IMR-90 (cell line): ENCODE results near the gene VIPR1. TPM values are rescaled to one million over a fixed set of nuclear protein-coding genes. Genes with fewer than 3 reads are reported as not detected.

ENCODE experiments used
- ATAC-seq: fragments of 200-7000 bp; cut with Tn5 transposase; 2 replicates; pipeline ENCODE4 v1.9.1; 2020; ENCODE audit warnings: low read depth, mild to moderate bottlenecking, moderate library complexity
- BruUV-seq: library from RNA; stranded (reverse); fragments of 400-500 nt; replicated peaks from 2 replicates; lab custom pipeline; 2021; lab: Mats Ljungman, UMichigan
- CTCF ChIA-PET: fragments of 300-600 bp; formaldehyde crosslinking; extraction: SDS; loops from one replicate; lab custom pipeline; 2021; ENCODE audit warnings: antibody characterized with exemption; lab: Yijun Ruan, JAX
- POLR2A ChIA-PET: fragments of 300-600 bp; sonication (Branson Sonifier 250); formaldehyde crosslinking; loops from one replicate; lab custom pipeline; 2022; ENCODE audit warnings: antibody characterized with exemption; ENCODE audit not compliant: unreplicated experiment; lab: Charles Lee
- DNase-seq: peaks from one replicate; pipeline ENCODE4 v3.0.0; 2013
- H2AFZ ChIP-seq: replicated peaks from 2 replicates; pipeline ENCODE3; 2013; ENCODE audit warnings: low read length, mild to moderate bottlenecking; ENCODE audit not compliant: poor library complexity
- H2AK5ac ChIP-seq: 2 replicates; pipeline ENCODE4 v1.6.1; 2013; ENCODE audit warnings: low read depth, low read length, inconsistent platforms
- H2AK9ac ChIP-seq: replicated peaks from 2 replicates; pipeline ENCODE3; 2013; ENCODE audit warnings: mild to moderate bottlenecking, low read depth, low read length, moderate library complexity; ENCODE audit not compliant: poor library complexity
- H2BK120ac ChIP-seq: 2 replicates; pipeline ENCODE4 v1.6.1; 2013; ENCODE audit warnings: low read depth, low read length, inconsistent platforms
- H2BK15ac ChIP-seq: 3 replicates; pipeline ENCODE4 v1.6.1; 2013; ENCODE audit warnings: low read depth, low read length, inconsistent platforms
- H2BK20ac ChIP-seq: 2 replicates; pipeline ENCODE4 v1.6.1; 2013; ENCODE audit warnings: low read depth, mild to moderate bottlenecking, inconsistent platforms, low read length, moderate library complexity
- H2BK5ac ChIP-seq: 2 replicates; pipeline ENCODE4 v1.6.1; 2013; ENCODE audit warnings: mild to moderate bottlenecking, low read depth, low read length, inconsistent platforms; ENCODE audit not compliant: poor library complexity, severe bottlenecking
- H3K14ac ChIP-seq: replicated peaks from 2 replicates; pipeline ENCODE4 v1.6.1; 2013; ENCODE audit warnings: low read depth, low read length, inconsistent platforms
- H3K18ac ChIP-seq: 2 replicates; pipeline ENCODE4 v1.6.1; 2013; ENCODE audit warnings: low read depth, low read length, control low read depth
- H3K23ac ChIP-seq: 2 replicates; pipeline ENCODE4 v1.6.1; 2013; ENCODE audit warnings: low read depth, low read length, inconsistent platforms
- H3K27ac ChIP-seq: 2 replicates; pipeline ENCODE4 v1.5.1; 2013; ENCODE audit warnings: mild to moderate bottlenecking, control low read depth, low read length; ENCODE audit not compliant: insufficient read depth
- H3K27me3 ChIP-seq: 2 replicates; pipeline ENCODE4 v1.6.1; 2013; ENCODE audit warnings: low read length; ENCODE audit not compliant: control insufficient read depth, insufficient read depth
- H3K36me3 ChIP-seq: 2 replicates; pipeline ENCODE4 v1.6.1; 2013; ENCODE audit warnings: low read length, mixed read lengths; ENCODE audit not compliant: control insufficient read depth, insufficient read depth
- H3K4ac ChIP-seq: 2 replicates; pipeline ENCODE4 v1.6.1; 2013; ENCODE audit warnings: low read depth, low read length, inconsistent platforms
- H3K4me1 ChIP-seq: 2 replicates; pipeline ENCODE4 v1.6.1; 2013; ENCODE audit warnings: low read length, mixed read lengths; ENCODE audit not compliant: control insufficient read depth, insufficient read depth
- H3K4me2 ChIP-seq: 2 replicates; pipeline ENCODE4 v1.6.1; 2013; ENCODE audit warnings: low read depth, mild to moderate bottlenecking, control low read depth, low read length, moderate library complexity
- H3K4me3 ChIP-seq: 2 replicates; pipeline ENCODE4 v1.5.1; 2013; ENCODE audit warnings: low read depth, mild to moderate bottlenecking, control low read depth, low read length, moderate library complexity; ENCODE audit not compliant: insufficient read depth
- H3K56ac ChIP-seq: 2 replicates; pipeline ENCODE4 v1.6.1; 2013; ENCODE audit warnings: low read length, inconsistent platforms; ENCODE audit not compliant: insufficient read depth; ENCODE audit errors: extremely low read depth
- H3K79me1 ChIP-seq, 2 experiments: 2 replicates each; pipeline ENCODE4 v1.6.1; 2013; ENCODE audit warnings: low read length in 2 of 2, inconsistent platforms in 1 of 2, low read depth in 1 of 2
- H3K9ac ChIP-seq: 2 replicates; pipeline ENCODE4 v1.6.1; 2013; ENCODE audit warnings: low read depth, low read length, control low read depth
- H3K9me1 ChIP-seq: 2 replicates; pipeline ENCODE4 v1.6.1; 2013; ENCODE audit warnings: low read length, inconsistent platforms; ENCODE audit not compliant: insufficient read depth
- H3K9me3 ChIP-seq: 2 replicates; pipeline ENCODE4 v1.6.1; 2013; ENCODE audit warnings: low read length; ENCODE audit not compliant: control insufficient read depth, insufficient read depth
- H4K20me1 ChIP-seq: 2 replicates; pipeline ENCODE4 v1.6.1; 2013; ENCODE audit warnings: low read length, inconsistent platforms; ENCODE audit not compliant: insufficient read depth
- H4K5ac ChIP-seq: 2 replicates; pipeline ENCODE4 v1.6.1; 2013; ENCODE audit warnings: mild to moderate bottlenecking, low read depth, low read length, control low read depth
- H4K8ac ChIP-seq, 2 experiments: 2 replicates each; pipeline ENCODE4 v1.6.1; 2013; ENCODE audit warnings: low read depth in 2 of 2, low read length in 2 of 2, control low read depth in 1 of 2, inconsistent platforms in 1 of 2
- H4K91ac ChIP-seq: 2 replicates; pipeline ENCODE4 v1.6.1; 2013; ENCODE audit warnings: low read depth, low read length, inconsistent platforms; ENCODE audit not compliant: insufficient read depth
- BHLHE40 ChIP-seq: fragments of 150-350 bp; IDR thresholded peaks from 2 replicates; pipeline ENCODE4 v1.6.1; 2016; ENCODE audit warnings: mild to moderate bottlenecking, low read depth, low read length
- CEBPB ChIP-seq: IDR thresholded peaks from 2 replicates; pipeline ENCODE4 v1.6.1; 2012; ENCODE audit warnings: low read depth, low read length, improper control_type of control experiment
- CHD1 ChIP-seq: IDR thresholded peaks from 2 replicates; pipeline ENCODE4 v1.6.1; 2012; ENCODE audit warnings: low read depth, low read length, improper control_type of control experiment
- CTCF ChIP-seq: conservative IDR thresholded peaks from 2 replicates; pipeline ENCODE4 v1.5.1; 2012; ENCODE audit warnings: mild to moderate bottlenecking, low read depth, low read length, improper control_type of control experiment
- ELK1 ChIP-seq: fragments of 150-350 bp; IDR thresholded peaks from 2 replicates; pipeline ENCODE4 v1.6.1; 2016; ENCODE audit warnings: low read depth, mild to moderate bottlenecking, low read length, moderate library complexity, borderline replicate concordance
- FOS ChIP-seq: fragments of 150-350 bp; IDR thresholded peaks from 2 replicates; pipeline ENCODE4 v1.6.1; 2016; ENCODE audit warnings: low read depth, low read length
- MAFK ChIP-seq: IDR thresholded peaks from 2 replicates; pipeline ENCODE4 v1.6.1; 2012; ENCODE audit warnings: low read depth, low read length, improper control_type of control experiment
- MAZ ChIP-seq: IDR thresholded peaks from 2 replicates; pipeline ENCODE4 v1.6.1; 2012; ENCODE audit warnings: low read depth, mild to moderate bottlenecking, low read length, improper control_type of control experiment, moderate library complexity, borderline replicate concordance
- MXI1 ChIP-seq: IDR thresholded peaks from 2 replicates; pipeline ENCODE4 v1.6.1; 2012; ENCODE audit warnings: low read depth, mild to moderate bottlenecking, low read length, moderate library complexity, borderline replicate concordance
- NFE2L2 ChIP-seq: fragments of 150-350 bp; IDR thresholded peaks from 2 replicates; pipeline ENCODE4 v1.6.1; 2016; ENCODE audit warnings: low read depth, mild to moderate bottlenecking, low read length
- POLR2A ChIP-seq: IDR thresholded peaks from 2 replicates; pipeline ENCODE4 v1.6.1; 2012; ENCODE audit warnings: mild to moderate bottlenecking, low read depth, low read length
- RAD21 ChIP-seq: IDR thresholded peaks from 2 replicates; pipeline ENCODE4 v1.6.1; 2012; ENCODE audit warnings: low read length, improper control_type of control experiment
- RCOR1 ChIP-seq: IDR thresholded peaks from 2 replicates; pipeline ENCODE4 v1.6.1; 2012; ENCODE audit warnings: mild to moderate bottlenecking, low read length, improper control_type of control experiment; ENCODE audit not compliant: insufficient replicate concordance
- RFX5 ChIP-seq: IDR thresholded peaks from 2 replicates; pipeline ENCODE4 v1.8.0; 2012; ENCODE audit warnings: low read depth, mild to moderate bottlenecking, low read length, moderate library complexity
- SMC3 ChIP-seq: fragments of 150-350 bp; IDR thresholded peaks from 2 replicates; pipeline ENCODE4 v1.6.1; 2016; ENCODE audit warnings: low read depth, mild to moderate bottlenecking, antibody characterized with exemption, low read length, moderate library complexity
- USF2 ChIP-seq: fragments of 150-350 bp; IDR thresholded peaks from 2 replicates; pipeline ENCODE4 v1.6.1; 2017; ENCODE audit warnings: mild to moderate bottlenecking, antibody characterized with exemption, low read length, low read depth
- WGBS, 2 experiments: methylation state at CpG; one replicate each; pipeline versions ENCODE4 v1.1.5 to v1.1.7; 2013; ENCODE audit warnings: missing lambda C conversion rate in 2 of 2; ENCODE audit not compliant: insufficient read length in 1 of 2; ENCODE audit errors: extremely low coverage in 2 of 2; 5-methylcytosine and 5-hydroxymethylcytosine counted together
- dilution Hi-C: fragments of 300-500 bp; cut with HindIII; formaldehyde crosslinking; loops from one replicate; pipeline ENCODE4 v1.14.3; 2018; ENCODE audit warnings: low sequenced_read_pairs; ENCODE audit not compliant: unreplicated experiment
- in situ Hi-C: fragments of 300-500 bp; cut with MboI; formaldehyde crosslinking; loops from 3 replicates; pipeline ENCODE4 v1.14.3; 2019; ENCODE audit warnings: low sequenced_read_pairs, inconsistent platforms, mixed read lengths
- intact Hi-C: fragments of 100-400 bp; cut with micrococcal nuclease; formaldehyde crosslinking; loops from 2 replicates; pipeline ENCODE4 v1.10.0; 2022
- polyA plus RNA-seq, 3 experiments: library from polyadenylated mRNA; depleted of rRNA; stranded (reverse); fragments of >200 nt; gene quantifications; 2 replicates each; pipeline ENCODE4 v1.2.3, GENCODE V29; 2012; ENCODE audit warnings: low replicate concordance in 1 of 3
- total RNA-seq: library from RNA; depleted of rRNA; stranded (reverse); fragments of >200 nt; gene quantifications from 2 replicates; pipeline ENCODE4 v1.2.3, GENCODE V29; 2012

Gene VIPR1
- total and polyA plus RNA-seq, 2 of the 4 experiments (the other 2 are of a cell fraction) = not detected

GRCh38 chr3:42505128-42505848 lies 2.8 kb downstream of the VIPR1 start:
- intact Hi-C loops = no loop called here
- Histone ChIP-seq H2AFZ (no peak overlapping the region), H3K27me3 (peaks cover 58% of the 10 kb centered on the region), H2BK5ac (no peak overlapping the region), H4K8ac (no peak overlapping the region), H3K18ac (no peak overlapping the region), H3K4ac (no peak overlapping the region), H4K91ac (no peak overlapping the region), H3K4me3 (no peak overlapping the region), H2AK5ac (no peak overlapping the region), H3K36me3 (no peaks in the 10 kb centered on the region), H3K23ac (no peak overlapping the region), H3K14ac (no peak overlapping the region), H4K5ac (no peak overlapping the region), H3K9me1 (no peaks in the 10 kb centered on the region), H2BK120ac (no peak overlapping the region), H3K56ac (no peak overlapping the region), H3K9ac (no peak overlapping the region), H4K20me1 (no peaks in the 10 kb centered on the region), H3K4me2 (no peak overlapping the region), H2AK9ac (no peak overlapping the region), H2BK20ac (no peak overlapping the region), H3K9me3 (no peaks in the 10 kb centered on the region), H2BK15ac (no peak overlapping the region), H3K4me1 (no peaks in the 10 kb centered on the region), H3K79me1 (no peaks in the 10 kb centered on the region), H3K27ac (no peak overlapping the region)
- BruUV-seq = no TSS peak
- no peak for TF ChIP-seq CEBPB
- TF ChIP-seq RAD21 = no peak
- TF ChIP-seq MAZ = no peak
- no peak for TF ChIP-seq MAFK
- TF ChIP-seq RFX5 = no peak
- TF ChIP-seq SMC3 = no peak
- no peak for TF ChIP-seq POLR2A
- no peak for TF ChIP-seq MXI1
- no peak for TF ChIP-seq CHD1
- no peak for TF ChIP-seq ELK1
- no peak for TF ChIP-seq RCOR1
- TF ChIP-seq USF2 = no peak
- no peak for TF ChIP-seq NFE2L2
- no peak for TF ChIP-seq FOS
- TF ChIP-seq CTCF = no peak
- no peak for TF ChIP-seq BHLHE40
- ATAC-seq (no peak), DNase-seq (no peak)
- WGBS, 2 experiments = 70% methylated on average over 4 of the region's 6 CpGs; no CpG with 5 or more reads in 1 of the 2 experiments
- ChIA-PET POLR2A (no interaction called here), CTCF (no interaction called here)
- in situ Hi-C loops = no loop called here
- dilution Hi-C loops = no loop called here
